ENCODE measurements around the gene TASP1.

The TASP1 gene

DNA sequence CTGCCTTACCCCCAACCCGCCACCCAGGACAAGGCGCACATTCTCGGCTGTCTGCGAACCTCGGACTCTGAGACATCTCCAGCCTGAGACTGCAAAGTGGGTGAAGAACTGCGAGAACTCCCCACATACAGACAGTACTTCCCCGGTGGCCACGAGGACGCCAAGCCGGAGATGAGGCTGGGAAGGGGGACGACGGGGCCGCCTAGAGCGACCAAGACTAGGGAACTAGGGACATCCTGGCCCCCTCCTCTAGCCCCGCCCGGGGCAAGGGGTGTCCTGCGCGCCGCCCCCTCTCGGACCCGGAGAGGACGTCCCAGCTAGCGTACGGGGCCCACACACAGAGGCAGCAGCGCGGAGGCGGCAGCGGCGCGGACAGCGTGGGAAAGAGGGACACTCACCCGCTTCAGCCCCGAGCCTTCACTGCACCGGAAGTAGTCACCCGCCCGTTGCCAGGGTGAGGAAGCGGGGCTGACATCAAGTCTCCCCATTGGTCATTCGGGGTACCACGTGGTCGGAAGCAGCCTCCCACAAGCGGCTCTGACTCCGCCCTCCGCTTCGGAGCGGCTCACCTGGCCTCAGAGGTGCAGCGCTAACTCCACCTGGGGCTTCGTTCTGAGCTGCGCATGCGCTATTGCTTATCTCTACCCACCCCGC is at the start of gene TASP1:
TASP1 (minus strand) TSS at position 437 of the 654 bp plus-strand sequence. CDS start 8,854 bp downstream, outside the sequence.
- peaks cover 23% of the 10 kb centered on the region for H3K27me3 ChIP-seq (ENCODE audit: low read depth, low read length)
- peak within 1 kb of the TSS; percentile 99 for H2AFZ ChIP-seq (ENCODE audit: low read depth, low read length)
- H3K4me2 ChIP-seq (ENCODE audit: low read length), result peak within 1 kb of the TSS; percentile 88
- no peak within 1 kb of the TSS for H3K27ac ChIP-seq (ENCODE audit: low read length)
- peak within 1 kb of the TSS; percentile 84 for H3K4me3 ChIP-seq (ENCODE audit: low read length)
- peaks cover 34% of the 10 kb centered on the region for H3K79me2 ChIP-seq (ENCODE audit: low read length)
- H3K4me1 ChIP-seq (ENCODE audit: low read length), result peaks cover 7% of the 10 kb centered on the region; the same call in 1 of the 2 replicates
- H3K36me3 ChIP-seq (replicated peaks; ENCODE audit: low read depth, low read length), result no peaks in the 10 kb centered on the region
- no peaks in the 10 kb centered on the region for H3K9me3 ChIP-seq (ENCODE audit: insufficient read depth, low read length)
- peak within 1 kb of the TSS; percentile 70 for H3K9ac ChIP-seq (ENCODE audit: low read length)
- no peaks in the 10 kb centered on the region for H4K20me1 ChIP-seq (ENCODE audit: insufficient read depth, low read length)
- TF ChIP-seq EZH2phosphoT487 (IDR thresholded peaks at IDR 0.05; ENCODE audit: low read depth), result no peak
- no peak for TF ChIP-seq CTCF (IDR thresholded peaks at IDR 0.05; ENCODE audit: low read depth, low read length)

DNA sequence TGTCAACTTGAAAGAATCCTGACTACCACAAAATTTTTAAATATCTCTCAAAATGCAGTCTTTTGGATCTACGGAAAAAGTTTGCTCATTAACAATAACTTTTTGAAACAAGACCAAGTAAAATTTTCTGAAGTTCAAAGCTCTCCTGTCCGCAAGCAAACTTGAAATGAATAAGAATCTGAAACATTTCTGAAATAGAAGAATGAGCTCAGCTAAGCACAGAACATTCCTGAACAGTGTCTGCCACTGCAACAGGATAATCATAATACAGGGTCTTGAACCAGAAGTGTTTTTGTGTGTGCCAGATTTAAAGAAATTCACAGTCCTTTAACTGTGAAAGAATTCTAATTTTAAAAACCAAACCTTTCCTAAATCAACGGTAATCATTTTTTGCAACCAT is 49.1 kb upstream of the TASP1 start:
- Histone ChIP-seq H3K4me3 (ENCODE audit: low read length) (no peak overlapping the region), H3K9me3 (ENCODE audit: insufficient read depth, low read length) (no peaks in the 10 kb centered on the region), H3K4me2 (ENCODE audit: low read length) (no peak overlapping the region), H3K9ac (ENCODE audit: low read length) (no peak overlapping the region), H3K79me2 (ENCODE audit: low read length) (no peaks in the 10 kb centered on the region), H3K4me1 (ENCODE audit: low read length) (peaks cover 21% of the 10 kb centered on the region), H3K27me3 (ENCODE audit: low read depth, low read length) (peaks cover 22% of the 10 kb centered on the region; the same call in 1 of the 2 replicates), H3K27ac (ENCODE audit: low read length) (no peak overlapping the region), H3K36me3 (replicated peaks; ENCODE audit: low read depth, low read length) (no peaks in the 10 kb centered on the region), H4K20me1 (ENCODE audit: insufficient read depth, low read length) (no peaks in the 10 kb centered on the region), H2AFZ (ENCODE audit: low read depth, low read length) (no peak overlapping the region)
- TF ChIP-seq CTCF (IDR thresholded peaks at IDR 0.05; ENCODE audit: low read depth, low read length), result no peak
- no peak for TF ChIP-seq EZH2phosphoT487 (IDR thresholded peaks at IDR 0.05; ENCODE audit: low read depth)

DNA sequence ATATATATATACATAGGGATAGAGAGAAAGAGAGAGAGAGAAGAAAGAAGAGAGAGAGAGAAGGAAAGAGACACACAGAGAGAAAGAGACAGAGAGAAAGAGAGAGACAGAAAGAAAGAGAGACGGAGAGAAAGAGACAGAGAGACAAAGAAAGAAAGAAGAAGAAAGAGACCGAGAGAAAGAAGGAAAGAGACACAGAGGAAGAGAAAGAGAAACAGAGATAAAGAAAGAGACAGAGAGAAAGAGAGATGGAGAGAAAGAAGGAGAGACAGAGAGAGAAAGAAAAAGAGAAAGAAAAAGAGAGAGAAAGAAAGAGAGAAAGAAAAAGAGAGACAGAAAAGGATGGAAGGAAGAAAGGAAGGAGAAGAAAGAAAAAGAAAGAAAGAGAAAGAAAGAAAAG is 46.9 kb upstream of the TASP1 start:
- no peaks in the 10 kb centered on the region for H4K20me1 ChIP-seq (ENCODE audit: insufficient read depth, low read length)
- H3K4me2 ChIP-seq (ENCODE audit: low read length), result no peak overlapping the region
- peaks cover 22% of the 10 kb centered on the region; the same call in 1 of the 2 replicates for H3K27me3 ChIP-seq (ENCODE audit: low read depth, low read length)
- H3K27ac ChIP-seq (ENCODE audit: low read length), result no peak overlapping the region
- no peaks in the 10 kb centered on the region for H3K79me2 ChIP-seq (ENCODE audit: low read length)
- H3K9ac ChIP-seq (ENCODE audit: low read length), result no peak overlapping the region
- peaks cover 32% of the 10 kb centered on the region for H3K4me1 ChIP-seq (ENCODE audit: low read length)
- no peaks in the 10 kb centered on the region for H3K9me3 ChIP-seq (ENCODE audit: insufficient read depth, low read length)
- H3K4me3 ChIP-seq (ENCODE audit: low read length), result no peak overlapping the region
- TF ChIP-seq CTCF (IDR thresholded peaks at IDR 0.05; ENCODE audit: low read depth, low read length), result no peak
- no peak for TF ChIP-seq EZH2phosphoT487 (IDR thresholded peaks at IDR 0.05; ENCODE audit: low read depth)
- no peak overlapping the region for H2AFZ ChIP-seq (ENCODE audit: low read depth, low read length)
- H3K36me3 ChIP-seq (replicated peaks; ENCODE audit: low read depth, low read length), result no peaks in the 10 kb centered on the region

DNA sequence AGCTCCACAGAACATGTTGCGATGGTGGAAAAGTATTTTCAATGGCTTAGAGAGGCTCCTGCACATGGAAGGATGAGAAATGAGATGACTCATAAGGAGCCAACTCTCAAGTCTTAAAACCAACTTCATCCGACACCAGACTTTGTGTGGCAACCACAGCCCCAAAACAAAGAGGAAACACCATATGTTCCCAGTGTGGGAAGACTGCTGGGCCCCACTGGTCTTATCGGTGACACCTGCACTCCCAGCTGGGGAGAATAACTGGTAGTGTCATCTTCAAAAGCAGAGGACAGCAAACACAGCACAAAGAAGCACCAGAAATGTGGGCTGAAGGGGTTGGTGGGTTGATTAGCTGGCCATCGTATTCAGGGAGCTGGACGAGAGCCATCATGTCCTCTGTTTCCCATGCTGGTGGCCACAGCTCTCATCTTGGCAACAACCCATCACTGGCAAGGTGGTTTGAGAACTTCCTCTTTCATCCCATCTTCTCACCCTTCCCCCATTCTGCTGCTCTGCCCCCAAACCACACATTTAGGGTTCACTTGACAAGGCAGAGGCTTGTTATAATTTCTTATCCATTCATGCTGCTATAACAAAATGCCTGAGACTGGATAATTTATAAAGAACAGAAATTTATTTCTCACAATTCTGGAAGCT is 46.0 kb upstream of the TASP1 start:
- H3K36me3 ChIP-seq (replicated peaks; ENCODE audit: low read depth, low read length), result no peaks in the 10 kb centered on the region
- H3K79me2 ChIP-seq (ENCODE audit: low read length), result no peaks in the 10 kb centered on the region
- H3K4me2 ChIP-seq (ENCODE audit: low read length), result peak overlapping the region; percentile 68
- no peak for TF ChIP-seq EZH2phosphoT487 (IDR thresholded peaks at IDR 0.05; ENCODE audit: low read depth)
- no peak for TF ChIP-seq CTCF (IDR thresholded peaks at IDR 0.05; ENCODE audit: low read depth, low read length)
- peaks cover 37% of the 10 kb centered on the region for H3K4me1 ChIP-seq (ENCODE audit: low read length)
- no peaks in the 10 kb centered on the region for H3K9me3 ChIP-seq (ENCODE audit: insufficient read depth, low read length)
- H3K27me3 ChIP-seq (ENCODE audit: low read depth, low read length), result peaks cover 22% of the 10 kb centered on the region; the same call in 1 of the 2 replicates
- H3K27ac ChIP-seq (ENCODE audit: low read length), result no peak overlapping the region
- H2AFZ ChIP-seq (ENCODE audit: low read depth, low read length), result no peak overlapping the region
- no peak overlapping the region for H3K9ac ChIP-seq (ENCODE audit: low read length)
- H4K20me1 ChIP-seq (ENCODE audit: insufficient read depth, low read length), result no peaks in the 10 kb centered on the region
- H3K4me3 ChIP-seq (ENCODE audit: low read length), result peak overlapping the region; percentile 53

All from OCI-LY3 (cell line).